HG03066 (cell line): ENCODE results near the gene RPL38.

Experiments used
- ATAC-seq: cut with Tn5 transposase; IDR thresholded peaks from one replicate; pipeline ENCODE4 v1.9.1; 2021; ENCODE audit warnings: low read depth; ENCODE audit not compliant: unreplicated experiment

Gene RPL38

GRCh38 chr17:74245145-74245831 is 41.8 kb downstream of the RPL38 start:
- no peak for ATAC-seq

GRCh38 chr17:74245871-74246270 is 42.4 kb downstream of the RPL38 start:
- ATAC-seq, result no peak

- no peak for ATAC-seq
Observed at GRCh38 chr17:74249590-74250270, 46.3 kb downstream of the RPL38 start.

- ATAC-seq, result no peak
Observed at GRCh38 chr17:74250324-74250995, 47.0 kb downstream of the RPL38 start.

GRCh38 chr17:74251051-74251450 is 47.6 kb downstream of the RPL38 start:
- ATAC-seq, result no peak

GRCh38 chr17:74251569-74251968 is 48.1 kb downstream of the RPL38 start:
- no peak for ATAC-seq

GRCh38 chr17:74252211-74252610 is 48.7 kb downstream of the RPL38 start:
- ATAC-seq, result no peak

- no peak for ATAC-seq
Observed at GRCh38 chr17:74253036-74253435, 49.6 kb downstream of the RPL38 start.

- no peak for ATAC-seq
Observed at GRCh38 chr17:74257311-74257710, 53.8 kb downstream of the RPL38 start.

GRCh38 chr17:74259667-74260524 is 56.4 kb downstream of the RPL38 start:
- ATAC-seq, result no peak
